ENCODE measurements around the gene HIBCH. TPM values are rescaled to one million over a fixed set of nuclear protein-coding genes. Genes with fewer than 3 reads are reported as not detected.
A peak's percentile ranks its signal among the peaks of the same experiment; 100 is the strongest.

Gene HIBCH
- total and polyA plus RNA-seq, 2 of the 4 experiments (the other 2 are of a cell fraction): 8.8 to 11.9 TPM

GRCh38 chr2:190357600-190357999 is 38.0 kb upstream of the HIBCH start:
- ChIA-PET CTCF (no interaction called here), POLR2A (ENCODE audit: unreplicated experiment) (no interaction called here)
- TF ChIP-seq RFX5 (IDR thresholded peaks at IDR 0.05; ENCODE audit: low read depth, low read length) (no peak), MAFK (IDR thresholded peaks at IDR 0.05; ENCODE audit: low read depth, low read length) (no peak), ELK1 (IDR thresholded peaks at IDR 0.05; ENCODE audit: borderline replicate concordance, low read depth, low read length) (no peak), MXI1 (IDR thresholded peaks at IDR 0.05; ENCODE audit: borderline replicate concordance, low read depth, low read length) (no peak), RCOR1 (IDR thresholded peaks at IDR 0.05; ENCODE audit: insufficient replicate concordance, low read length) (no peak), MAZ (IDR thresholded peaks at IDR 0.05; ENCODE audit: borderline replicate concordance, low read depth, low read length) (no peak), SMC3 (IDR thresholded peaks at IDR 0.05; ENCODE audit: low read depth, low read length) (no peak), CHD1 (IDR thresholded peaks at IDR 0.05; ENCODE audit: low read depth, low read length) (no peak), BHLHE40 (IDR thresholded peaks at IDR 0.05; ENCODE audit: low read depth, low read length) (no peak), CEBPB (IDR thresholded peaks at IDR 0.05; ENCODE audit: low read depth, low read length) (no peak), RAD21 (IDR thresholded peaks at IDR 0.05; ENCODE audit: low read length) (no peak)
- TF ChIP-seq, protein P1, sequence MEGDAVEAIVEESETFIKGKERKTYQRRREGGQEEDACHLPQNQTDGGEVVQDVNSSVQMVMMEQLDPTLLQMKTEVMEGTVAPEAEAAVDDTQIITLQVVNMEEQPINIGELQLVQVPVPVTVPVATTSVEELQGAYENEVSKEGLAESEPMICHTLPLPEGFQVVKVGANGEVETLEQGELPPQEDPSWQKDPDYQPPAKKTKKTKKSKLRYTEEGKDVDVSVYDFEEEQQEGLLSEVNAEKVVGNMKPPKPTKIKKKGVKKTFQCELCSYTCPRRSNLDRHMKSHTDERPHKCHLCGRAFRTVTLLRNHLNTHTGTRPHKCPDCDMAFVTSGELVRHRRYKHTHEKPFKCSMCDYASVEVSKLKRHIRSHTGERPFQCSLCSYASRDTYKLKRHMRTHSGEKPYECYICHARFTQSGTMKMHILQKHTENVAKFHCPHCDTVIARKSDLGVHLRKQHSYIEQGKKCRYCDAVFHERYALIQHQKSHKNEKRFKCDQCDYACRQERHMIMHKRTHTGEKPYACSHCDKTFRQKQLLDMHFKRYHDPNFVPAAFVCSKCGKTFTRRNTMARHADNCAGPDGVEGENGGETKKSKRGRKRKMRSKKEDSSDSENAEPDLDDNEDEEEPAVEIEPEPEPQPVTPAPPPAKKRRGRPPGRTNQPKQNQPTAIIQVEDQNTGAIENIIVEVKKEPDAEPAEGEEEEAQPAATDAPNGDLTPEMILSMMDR (conservative IDR thresholded peaks at IDR 0.05; ENCODE audit: low read depth, low read length): no peak
- TF ChIP-seq, protein P2, sequence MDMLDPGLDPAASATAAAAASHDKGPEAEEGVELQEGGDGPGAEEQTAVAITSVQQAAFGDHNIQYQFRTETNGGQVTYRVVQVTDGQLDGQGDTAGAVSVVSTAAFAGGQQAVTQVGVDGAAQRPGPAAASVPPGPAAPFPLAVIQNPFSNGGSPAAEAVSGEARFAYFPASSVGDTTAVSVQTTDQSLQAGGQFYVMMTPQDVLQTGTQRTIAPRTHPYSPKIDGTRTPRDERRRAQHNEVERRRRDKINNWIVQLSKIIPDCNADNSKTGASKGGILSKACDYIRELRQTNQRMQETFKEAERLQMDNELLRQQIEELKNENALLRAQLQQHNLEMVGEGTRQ (IDR thresholded peaks at IDR 0.05; ENCODE audit: low read depth, low read length): no peak
- Histone ChIP-seq H2BK15ac (ENCODE audit: low read depth, low read length) (no peak overlapping the region), H2AK9ac (replicated peaks; ENCODE audit: low read depth, low read length, poor library complexity) (no peak overlapping the region), H3K56ac (ENCODE audit: extremely low read depth, insufficient read depth, low read length) (no peak overlapping the region), H3K9ac (ENCODE audit: low read depth, low read length) (no peak overlapping the region), H2BK120ac (ENCODE audit: low read depth, low read length) (no peak overlapping the region), H4K8ac (ENCODE audit: low read depth in 2 of 2, low read length in 2 of 2) (no peak overlapping the region), H3K79me1 (ENCODE audit: low read depth in 1 of 2, low read length in 2 of 2) (peaks cover 14 to 29% of the 10 kb centered on the region in 2 experiments), H3K4me2 (ENCODE audit: low read depth, low read length) (no peak overlapping the region), H2AK5ac (ENCODE audit: low read depth, low read length) (no peak overlapping the region), H2BK20ac (ENCODE audit: low read depth, low read length) (no peak overlapping the region), H3K23ac (ENCODE audit: low read depth, low read length) (no peak overlapping the region), H3K14ac (replicated peaks; ENCODE audit: low read depth, low read length) (no peak overlapping the region), H3K9me1 (ENCODE audit: insufficient read depth, low read length) (peaks cover 12% of the 10 kb centered on the region; the same call in 1 of the 2 replicates), H2AFZ (replicated peaks; ENCODE audit: low read length, poor library complexity) (no peak overlapping the region), H3K4me3 (ENCODE audit: insufficient read depth, low read depth, low read length) (no peak overlapping the region), H4K20me1 (ENCODE audit: insufficient read depth, low read length) (no peaks in the 10 kb centered on the region), H3K27me3 (ENCODE audit: control insufficient read depth, insufficient read depth, low read length) (no peaks in the 10 kb centered on the region), H3K9me3 (ENCODE audit: control insufficient read depth, insufficient read depth, low read length) (no peaks in the 10 kb centered on the region), H3K18ac (ENCODE audit: low read depth, low read length) (no peak overlapping the region), H3K36me3 (ENCODE audit: control insufficient read depth, insufficient read depth, low read length) (no peaks in the 10 kb centered on the region), H3K4me1 (ENCODE audit: control insufficient read depth, insufficient read depth, low read length) (peaks cover 14% of the 10 kb centered on the region), H4K5ac (ENCODE audit: low read depth, low read length) (no peak overlapping the region), H3K4ac (ENCODE audit: low read depth, low read length) (no peak overlapping the region), H4K91ac (ENCODE audit: insufficient read depth, low read depth, low read length) (no peak overlapping the region), H2BK5ac (ENCODE audit: low read depth, low read length, poor library complexity, severe bottlenecking) (no peak overlapping the region), H3K27ac (ENCODE audit: insufficient read depth, low read length) (no peak overlapping the region)
- intact Hi-C loops (cut with micrococcal nuclease) (loop anchor here (10.0 kb wide), 1 partner anchor 447 kb away; no protein-coding TSS in a partner anchor), dilution Hi-C loops (cut with HindIII; ENCODE audit: low sequenced_read_pairs, unreplicated experiment) (no loop called here), in situ Hi-C loops (cut with MboI; ENCODE audit: low sequenced_read_pairs) (no loop called here)
- BruUV-seq (replicated peaks): no TSS peak
- no CpG with 5 or more reads among the region's 2 CpGs for WGBS, 2 experiments (ENCODE audit: extremely low coverage in 2 of 2, insufficient read length in 1 of 2)
- DNase-seq: peak; percentile 53
- peak; percentile 53 for ATAC-seq (ENCODE audit: low read depth)
